ENCODE data around the gene TUBB4B.
"Not testable (repeated sequence)": the region's sequence is repeated elsewhere in the genome, so short reads cannot be mapped to it uniquely, and the experiment has no call there.

TUBB4B gene

GRCh38 chr9:137237759-137238726 lies 3.0 kb upstream of the TUBB4B start:
- DNase-seq = peak; percentile 84

DNA sequence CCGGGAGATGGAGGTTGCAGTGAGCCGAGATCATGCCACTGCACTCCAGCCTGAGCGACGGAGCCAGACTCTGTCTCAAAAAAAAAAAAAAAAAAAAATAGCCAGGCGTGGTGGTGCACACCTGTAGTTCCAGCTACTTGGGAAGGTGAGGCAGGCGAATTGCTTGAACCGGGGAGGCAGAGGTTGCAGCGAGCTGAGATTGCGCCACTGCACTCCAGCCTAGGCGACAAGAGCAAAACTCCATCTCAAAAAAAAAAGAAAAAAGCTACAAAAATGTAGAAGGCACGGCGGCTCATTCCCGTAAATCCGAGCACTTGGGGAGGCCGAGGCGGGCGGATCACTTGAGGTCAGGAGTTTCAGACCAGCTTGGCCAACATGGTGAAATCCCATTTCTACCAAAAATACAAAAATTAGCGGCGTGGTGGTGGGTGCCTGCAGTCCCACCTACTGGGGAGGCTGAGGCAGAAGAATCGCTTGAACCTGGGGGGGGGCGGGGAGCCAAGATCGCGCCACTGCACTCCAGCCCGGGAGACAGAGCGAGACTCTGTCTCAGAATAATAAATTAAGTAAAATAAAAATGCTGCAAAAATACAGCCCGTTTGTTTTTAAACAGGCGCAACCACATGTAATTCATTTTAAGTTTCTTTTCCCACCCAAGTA lies 1.4 kb upstream of the TUBB4B start:
- DNase-seq = not testable (repeated sequence)

DNA sequence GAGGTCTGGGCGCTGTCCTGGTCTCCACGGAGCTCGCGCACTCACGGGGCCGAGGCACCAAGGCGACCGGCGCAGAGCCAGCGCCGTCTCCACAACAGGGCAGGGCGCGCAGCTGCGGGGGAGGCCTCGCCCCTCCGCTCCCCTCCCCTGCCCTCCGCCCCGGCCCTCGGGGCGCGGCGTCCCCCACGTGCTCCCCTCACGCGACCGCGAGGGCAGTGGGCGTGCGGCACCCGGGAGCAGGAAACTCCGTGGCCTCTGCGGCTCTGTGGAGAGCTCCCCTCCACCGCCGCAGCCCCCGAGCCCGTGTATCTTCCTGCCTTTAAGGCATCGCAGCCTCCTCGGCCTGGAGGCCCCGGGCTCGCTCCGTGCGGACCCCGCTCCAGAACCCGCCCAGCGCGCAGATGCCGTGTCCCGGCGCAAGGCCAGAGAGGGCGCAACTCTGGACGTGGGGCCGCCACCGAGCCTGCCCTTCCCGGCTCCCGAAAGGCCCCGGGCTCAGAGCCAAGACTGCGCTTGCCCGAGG lies 708 bp upstream of the TUBB4B start:
- peak; percentile 85 for DNase-seq

- DNase-seq = peak; percentile 48
Observed at GRCh38 chr9:137241490-137242268, 592 bp downstream of the TUBB4B start.

DNA sequence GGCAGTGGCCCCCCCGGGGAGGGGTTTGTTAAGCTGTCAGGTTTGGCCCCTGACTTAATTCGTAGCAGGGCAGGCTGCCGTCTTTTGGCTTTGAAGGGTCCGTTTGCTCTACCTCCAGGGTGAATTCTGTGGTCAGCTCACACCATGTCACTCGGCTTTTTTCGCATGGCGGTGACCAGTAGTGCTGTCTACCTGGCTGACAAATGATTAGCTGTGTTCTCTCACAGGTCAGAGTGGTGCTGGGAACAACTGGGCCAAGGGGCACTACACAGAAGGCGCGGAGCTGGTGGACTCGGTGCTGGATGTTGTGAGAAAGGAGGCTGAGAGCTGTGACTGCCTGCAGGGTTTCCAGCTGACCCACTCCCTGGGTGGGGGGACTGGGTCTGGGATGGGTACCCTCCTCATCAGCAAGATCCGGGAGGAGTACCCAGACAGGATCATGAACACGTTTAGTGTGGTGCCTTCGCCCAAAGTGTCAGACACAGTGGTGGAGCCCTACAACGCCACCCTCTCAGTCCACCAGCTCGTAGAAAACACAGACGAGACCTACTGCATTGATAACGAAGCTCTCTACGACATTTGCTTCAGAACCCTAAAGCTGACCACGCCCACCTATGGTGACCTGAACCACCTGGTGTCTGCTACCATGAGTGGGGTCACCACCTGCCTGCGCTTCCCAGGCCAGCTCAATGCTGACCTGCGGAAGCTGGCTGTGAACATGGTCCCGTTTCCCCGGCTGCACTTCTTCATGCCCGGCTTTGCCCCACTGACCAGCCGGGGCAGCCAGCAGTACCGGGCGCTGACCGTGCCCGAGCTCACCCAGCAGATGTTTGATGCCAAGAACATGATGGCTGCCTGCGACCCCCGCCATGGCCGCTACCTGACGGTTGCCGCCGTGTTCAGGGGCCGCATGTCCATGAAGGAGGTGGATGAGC lies 1.4 kb downstream of the TUBB4B start:
- DNase-seq = no peak

- not testable (repeated sequence) for DNase-seq
Observed at GRCh38 chr9:137243266-137243625, 2.2 kb downstream of the TUBB4B start.

GRCh38 chr9:137243626-137244485 lies 2.8 kb downstream of the TUBB4B start:
- no peak for DNase-seq

DNA sequence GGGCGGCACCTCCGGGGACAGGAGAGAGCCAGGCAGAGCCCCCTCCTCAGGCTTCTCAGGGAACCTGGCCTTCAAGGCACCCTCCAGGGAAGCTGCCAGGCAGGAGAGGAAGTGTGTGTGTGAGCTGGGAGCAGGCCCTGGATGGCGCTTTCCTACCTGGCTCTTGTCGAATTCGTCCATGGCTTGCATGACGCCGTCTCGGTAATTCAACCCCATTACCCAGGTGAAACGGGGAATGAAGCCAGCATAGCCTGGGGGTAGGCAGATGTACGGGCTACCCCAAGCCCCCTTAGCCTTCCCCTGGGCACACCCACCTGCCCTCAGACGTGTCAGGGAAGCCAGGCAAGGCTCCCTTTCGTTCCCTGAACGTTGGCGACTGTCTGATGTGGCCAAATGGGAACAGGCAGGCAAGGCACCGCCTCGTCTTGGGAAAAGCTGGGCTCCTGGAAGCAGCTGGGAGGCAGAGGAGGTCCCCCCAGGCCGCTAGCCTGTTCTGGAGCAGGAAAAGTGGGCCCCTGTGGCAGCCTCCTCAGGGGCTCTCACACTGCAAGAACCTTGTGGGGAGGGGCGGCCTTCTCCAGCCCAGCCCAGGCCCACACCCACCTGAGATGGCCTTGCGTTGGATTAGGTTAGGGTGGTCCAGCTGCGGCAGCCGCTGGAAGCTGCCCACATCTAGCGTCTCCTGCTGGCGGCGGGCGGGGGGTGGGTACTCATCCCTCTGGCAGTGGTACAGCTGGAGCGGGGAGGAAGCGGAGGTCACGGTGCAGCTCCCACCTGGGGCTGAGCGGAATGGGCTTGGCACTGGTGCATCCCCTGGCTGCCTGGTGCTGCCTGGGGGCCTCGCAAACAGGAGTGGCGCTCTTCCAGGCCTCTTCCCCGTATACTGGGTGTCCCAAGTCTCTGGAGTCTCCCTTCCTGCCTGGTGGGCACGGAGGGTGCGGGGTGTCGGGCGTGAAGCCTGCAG lies 3.7 kb downstream of the TUBB4B start:
- no peak for DNase-seq

DNA sequence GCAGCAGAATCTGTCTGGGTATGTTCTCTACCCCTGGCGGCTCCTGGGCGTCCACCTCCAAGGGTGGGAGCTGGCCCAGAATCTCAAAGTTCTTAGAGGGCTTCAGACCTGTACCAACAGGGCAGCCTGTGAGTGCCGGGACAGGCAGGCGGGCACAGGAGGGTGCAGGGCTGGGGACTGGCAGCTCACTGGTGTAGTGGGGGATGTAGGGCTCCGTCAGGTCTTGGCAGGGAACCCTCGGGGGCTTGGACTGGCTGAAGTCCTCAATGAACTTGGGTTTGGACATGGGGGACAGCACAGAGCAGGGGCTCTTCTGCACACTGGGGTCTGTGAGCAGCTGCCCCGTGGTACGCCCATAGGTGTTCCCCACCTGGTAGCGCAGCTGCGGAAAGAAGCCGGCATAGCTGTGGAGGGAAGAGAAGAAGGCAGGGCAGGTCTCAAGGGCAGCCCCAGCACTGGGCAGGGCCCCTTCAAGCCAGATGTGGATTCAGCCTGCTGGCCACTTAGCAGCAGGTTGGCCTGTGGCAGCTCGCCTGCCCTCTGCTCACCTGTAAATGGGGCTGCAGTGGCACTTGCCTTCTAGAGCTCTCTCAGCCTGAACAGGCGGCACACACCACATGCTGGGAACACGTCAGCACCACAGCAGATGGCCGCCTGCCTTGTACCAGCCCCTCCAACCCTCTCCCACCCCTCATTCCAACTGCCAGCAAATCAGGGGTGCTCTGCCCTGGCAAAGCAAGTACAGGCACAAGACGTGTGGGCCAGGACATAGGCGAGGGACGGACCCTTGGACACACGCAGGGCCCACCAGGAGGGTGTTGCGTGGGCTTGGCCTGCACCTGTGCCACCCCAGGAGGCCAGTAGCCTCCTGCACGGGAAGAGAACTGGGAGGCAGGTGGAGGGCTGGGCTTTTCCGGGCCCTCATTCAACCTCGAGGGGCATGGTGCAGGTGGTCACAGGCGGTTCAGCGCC lies 4.6 kb downstream of the TUBB4B start:
- no peak for DNase-seq

GRCh38 chr9:137247135-137247915 lies 6.2 kb downstream of the TUBB4B start:
- peak; percentile 17 for DNase-seq

DNA sequence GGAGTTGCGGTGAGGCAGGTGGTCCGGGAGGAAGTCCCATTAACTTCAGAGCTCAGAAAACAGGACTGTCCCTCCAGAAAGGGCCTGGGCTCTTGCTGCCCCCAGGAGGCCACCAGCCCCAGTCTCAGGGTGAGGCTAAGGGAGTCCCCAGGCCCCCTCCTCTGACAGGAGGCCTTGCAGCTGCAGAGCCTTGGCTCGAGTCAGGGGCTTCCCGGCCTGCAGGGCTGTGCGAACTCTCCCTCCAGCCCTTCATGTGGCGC lies 6.8 kb downstream of the TUBB4B start:
- no peak for DNase-seq

DNA sequence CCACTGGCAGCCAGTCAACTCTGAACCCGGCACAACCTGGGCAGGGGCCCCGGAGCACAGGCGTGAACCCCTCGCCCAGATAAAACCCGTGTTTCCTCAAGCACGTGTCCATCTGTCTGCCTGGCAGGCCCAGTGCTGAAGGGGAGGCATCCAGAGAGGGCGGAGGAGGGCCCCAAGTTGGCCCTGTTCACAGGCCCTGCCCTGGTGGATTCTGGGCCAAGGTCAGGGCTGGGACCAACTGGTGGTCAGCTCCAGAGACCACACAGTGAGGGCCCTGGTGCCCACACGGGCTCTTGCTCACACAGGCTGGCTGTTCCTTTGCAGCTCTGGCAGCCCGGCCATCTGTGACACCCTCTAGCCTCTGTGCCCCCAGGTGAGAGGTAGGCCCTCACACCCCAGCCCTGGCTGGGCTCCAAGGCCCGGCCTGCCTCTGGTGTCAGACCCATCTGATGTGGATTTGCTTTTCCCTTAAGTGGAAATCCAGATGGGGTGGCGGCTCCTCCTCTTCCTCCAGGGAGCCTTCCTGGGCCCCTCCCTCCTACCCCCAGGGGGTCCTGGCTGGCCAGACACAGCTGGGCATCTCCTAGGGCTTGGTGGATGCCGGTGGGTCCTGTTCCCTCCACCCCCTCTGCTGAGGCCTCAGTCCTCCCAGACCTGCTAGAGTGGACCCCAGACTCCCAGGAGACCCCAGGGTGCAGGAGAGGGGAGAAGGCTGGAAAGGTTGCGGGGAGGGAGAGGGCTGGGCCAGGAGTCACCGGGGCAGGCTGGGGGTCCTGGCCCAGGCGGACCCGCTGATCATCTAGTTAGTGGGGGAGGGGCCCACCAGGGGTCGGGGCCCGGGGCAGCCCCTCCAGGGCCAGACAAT lies 9.5 kb downstream of the TUBB4B start:
- no peak for DNase-seq

GRCh38 chr9:137251194-137251461 lies 10.0 kb downstream of the TUBB4B start, which contains the start of gene STPG3:
Gene STPG3, plus strand, starts transcription at chr9:137251286. Its CDS starts 1 bp downstream, at chr9:137251287.
- no peak for DNase-seq

- no peak for DNase-seq
Observed at GRCh38 chr9:137251490-137252268, 10.6 kb downstream of the TUBB4B start.

- no peak for DNase-seq
Observed at GRCh38 chr9:137252555-137253506, 11.7 kb downstream of the TUBB4B start.
